ENCODE results near the gene CCDC192.

DNA sequence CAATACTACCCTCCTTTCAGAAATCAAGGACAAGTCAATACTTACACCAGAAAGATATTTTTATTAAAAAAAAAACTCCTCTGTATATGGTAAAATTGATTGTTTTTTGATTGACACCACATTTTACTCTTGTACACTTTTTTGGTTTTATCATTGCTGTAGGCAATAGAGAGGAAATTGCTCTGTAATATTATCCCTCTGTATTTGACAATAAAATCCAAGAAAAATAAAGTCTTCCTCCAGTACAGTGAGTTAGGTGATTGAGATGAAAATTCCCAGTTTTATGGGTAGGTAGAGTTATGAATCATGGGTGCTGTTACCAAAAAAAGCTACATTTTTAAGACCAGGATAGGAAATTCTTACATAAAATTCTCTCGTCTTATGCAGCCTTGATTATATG, 22.6 kb upstream of the CCDC192 start:
- TF ChIP-seq, protein P1, sequence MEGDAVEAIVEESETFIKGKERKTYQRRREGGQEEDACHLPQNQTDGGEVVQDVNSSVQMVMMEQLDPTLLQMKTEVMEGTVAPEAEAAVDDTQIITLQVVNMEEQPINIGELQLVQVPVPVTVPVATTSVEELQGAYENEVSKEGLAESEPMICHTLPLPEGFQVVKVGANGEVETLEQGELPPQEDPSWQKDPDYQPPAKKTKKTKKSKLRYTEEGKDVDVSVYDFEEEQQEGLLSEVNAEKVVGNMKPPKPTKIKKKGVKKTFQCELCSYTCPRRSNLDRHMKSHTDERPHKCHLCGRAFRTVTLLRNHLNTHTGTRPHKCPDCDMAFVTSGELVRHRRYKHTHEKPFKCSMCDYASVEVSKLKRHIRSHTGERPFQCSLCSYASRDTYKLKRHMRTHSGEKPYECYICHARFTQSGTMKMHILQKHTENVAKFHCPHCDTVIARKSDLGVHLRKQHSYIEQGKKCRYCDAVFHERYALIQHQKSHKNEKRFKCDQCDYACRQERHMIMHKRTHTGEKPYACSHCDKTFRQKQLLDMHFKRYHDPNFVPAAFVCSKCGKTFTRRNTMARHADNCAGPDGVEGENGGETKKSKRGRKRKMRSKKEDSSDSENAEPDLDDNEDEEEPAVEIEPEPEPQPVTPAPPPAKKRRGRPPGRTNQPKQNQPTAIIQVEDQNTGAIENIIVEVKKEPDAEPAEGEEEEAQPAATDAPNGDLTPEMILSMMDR (IDR thresholded peaks at IDR 0.05; ENCODE audit: poor library complexity, severe bottlenecking): no peak
- TF ChIP-seq REST (IDR thresholded peaks at IDR 0.05; ENCODE audit: borderline replicate concordance): no peak
- no peak for TF ChIP-seq TAF1 (IDR thresholded peaks at IDR 0.05; ENCODE audit: low read depth)
- TF ChIP-seq EZH2 (IDR thresholded peaks at IDR 0.05; ENCODE audit: borderline replicate concordance, insufficient read depth, low read length, poor library complexity, severe bottlenecking): no peak
- TF ChIP-seq EP300 (conservative IDR thresholded peaks at IDR 0.05; ENCODE audit: poor library complexity, severe bottlenecking): no peak
- no peak for TF ChIP-seq MXI1 (conservative IDR thresholded peaks at IDR 0.05; ENCODE audit: poor library complexity, severe bottlenecking)
- TF ChIP-seq POLR2AphosphoS5 (IDR thresholded peaks at IDR 0.05): no peak
- TF ChIP-seq SMC3 (conservative IDR thresholded peaks at IDR 0.05; ENCODE audit: poor library complexity): no peak

Measured in neural cell (in vitro differentiated cells).